Panc1 (cell line): ENCODE measurements around the gene POLR3K. TPM values are rescaled to one million over a fixed set of nuclear protein-coding genes. Genes with fewer than 3 reads are reported as not detected.

ENCODE experiments used
- ATAC-seq: fragments of 200-7000 bp; cut with Tn5 transposase; 2 replicates; pipeline ENCODE4 v1.9.1; 2020; ENCODE audit warnings: mild to moderate bottlenecking, moderate library complexity
- BruUV-seq: library from RNA; stranded (reverse); fragments of 400-500 nt; replicated peaks from 2 replicates; lab custom pipeline; 2021; lab: Mats Ljungman, UMichigan
- CTCF ChIA-PET: fragments of 300-600 bp; sonication (Branson Sonifier 250); formaldehyde crosslinking; loops from one replicate; lab custom pipeline; 2022; ENCODE audit warnings: antibody characterized with exemption; lab: Charles Lee
- POLR2A ChIA-PET: fragments of 300-600 bp; sonication (Branson Sonifier 250); formaldehyde crosslinking; loops from one replicate; lab custom pipeline; 2022; ENCODE audit warnings: antibody characterized with exemption; lab: Charles Lee
- DNase-seq: peaks from one replicate; pipeline ENCODE4 v3.0.0-alpha.2; 2010; ENCODE audit warnings: low read depth, low spot score
- H3K27ac ChIP-seq: 2 replicates; pipeline ENCODE4 v1.5.1; 2011; ENCODE audit warnings: mild to moderate bottlenecking, low read length, inconsistent platforms
- H3K27me3 ChIP-seq: fragments of 200-500 bp; sonication (Bioruptor generic); 2 replicates; pipeline ENCODE4 v1.6.0; 2014; ENCODE audit warnings: low read length, inconsistent platforms; ENCODE audit not compliant: control insufficient read depth, insufficient read depth
- H3K36me3 ChIP-seq: fragments of 200-500 bp; sonication (Bioruptor generic); 2 replicates; pipeline ENCODE4 v1.5.1; 2014; ENCODE audit warnings: inconsistent platforms, mild to moderate bottlenecking, low read length, moderate library complexity; ENCODE audit not compliant: control insufficient read depth, insufficient read depth
- H3K4me1 ChIP-seq: 2 replicates; pipeline ENCODE4 v1.5.1; 2011; ENCODE audit warnings: inconsistent platforms, mild to moderate bottlenecking, low read length, moderate library complexity; ENCODE audit not compliant: control insufficient read depth, insufficient read depth
- H3K4me3 ChIP-seq, 2 experiments: 2 replicates each; pipeline ENCODE4 v1.5.1; 2011 to 2012; ENCODE audit warnings: low read depth in 2 of 2, low read length in 2 of 2, mild to moderate bottlenecking in 2 of 2, inconsistent platforms in 1 of 2, moderate library complexity in 1 of 2
- H3K9me3 ChIP-seq: fragments of 200-500 bp; sonication (Bioruptor generic); 2 replicates; pipeline ENCODE4 v1.5.1; 2014; ENCODE audit warnings: low read depth, mild to moderate bottlenecking, inconsistent platforms, low read length, moderate library complexity; ENCODE audit not compliant: control insufficient read depth, insufficient read depth
- CTCF ChIP-seq: fragments of 450-650 bp; IDR thresholded peaks from 2 replicates; pipeline ENCODE4 v1.5.1; 2017; ENCODE audit warnings: mild to moderate bottlenecking
- POLR2AphosphoS5 ChIP-seq: IDR thresholded peaks from 2 replicates; pipeline ENCODE4 v1.6.1; 2012; ENCODE audit warnings: mild to moderate bottlenecking, low read depth, low read length, moderate library complexity
- SIN3A ChIP-seq: IDR thresholded peaks from 2 replicates; pipeline ENCODE4 v1.6.1; 2012; ENCODE audit warnings: low read depth, mild to moderate bottlenecking, low read length, moderate library complexity, borderline replicate concordance; ENCODE audit not compliant: insufficient read depth
- TCF7L2 ChIP-seq: IDR thresholded peaks from 2 replicates; pipeline ENCODE4 v1.6.1; 2011; ENCODE audit warnings: mild to moderate bottlenecking, low read depth, low read length, inconsistent platforms
- in situ Hi-C: cut with HindIII; loops from 2 replicates; pipeline ENCODE4 v1.10.0; 2016; ENCODE audit warnings: low sequenced_read_pairs, low pct_unique_long_range_greater_than_20kb
- intact Hi-C: fragments of 100-400 bp; cut with micrococcal nuclease; formaldehyde crosslinking; loops from one replicate; pipeline ENCODE4 v1.10.0; 2022; ENCODE audit not compliant: unreplicated experiment
- total RNA-seq: library from RNA; stranded (reverse); gene quantifications from one replicate; pipeline ENCODE4 v1.2.1, GENCODE V29; 2021; ENCODE audit not compliant: unreplicated experiment
- TF ChIP-seq, protein P1 (sequence below), 2 experiments: IDR thresholded peaks; 2 replicates each; pipeline ENCODE4 v1.6.1; 2011 to 2012; ENCODE audit warnings: low read depth in 2 of 2, control low read depth in 1 of 2, low read length in 1 of 2, mild to moderate bottlenecking in 1 of 2, moderate library complexity in 1 of 2; ENCODE audit not compliant: insufficient read depth in 1 of 2

The POLR3K gene
- total RNA-seq, 1 experiment from 2014 or later, result 35.7 TPM

- Histone ChIP-seq H3K4me3 (no peak overlapping the region), H3K27me3 (no peaks in the 10 kb centered on the region), H3K9me3 (no peaks in the 10 kb centered on the region), H3K27ac (no peak overlapping the region), H3K36me3 (peaks cover 14% of the 10 kb centered on the region), H3K4me1 (no peaks in the 10 kb centered on the region)
- DNase-seq (no peak), ATAC-seq (no peak)
- CTCF ChIA-PET, result no interaction called here
- POLR2A ChIA-PET, result no interaction called here
- TF ChIP-seq TCF7L2 (no peak), SIN3A (no peak), POLR2AphosphoS5 (no peak), CTCF (no peak)
- TF ChIP-seq, protein P1, sequence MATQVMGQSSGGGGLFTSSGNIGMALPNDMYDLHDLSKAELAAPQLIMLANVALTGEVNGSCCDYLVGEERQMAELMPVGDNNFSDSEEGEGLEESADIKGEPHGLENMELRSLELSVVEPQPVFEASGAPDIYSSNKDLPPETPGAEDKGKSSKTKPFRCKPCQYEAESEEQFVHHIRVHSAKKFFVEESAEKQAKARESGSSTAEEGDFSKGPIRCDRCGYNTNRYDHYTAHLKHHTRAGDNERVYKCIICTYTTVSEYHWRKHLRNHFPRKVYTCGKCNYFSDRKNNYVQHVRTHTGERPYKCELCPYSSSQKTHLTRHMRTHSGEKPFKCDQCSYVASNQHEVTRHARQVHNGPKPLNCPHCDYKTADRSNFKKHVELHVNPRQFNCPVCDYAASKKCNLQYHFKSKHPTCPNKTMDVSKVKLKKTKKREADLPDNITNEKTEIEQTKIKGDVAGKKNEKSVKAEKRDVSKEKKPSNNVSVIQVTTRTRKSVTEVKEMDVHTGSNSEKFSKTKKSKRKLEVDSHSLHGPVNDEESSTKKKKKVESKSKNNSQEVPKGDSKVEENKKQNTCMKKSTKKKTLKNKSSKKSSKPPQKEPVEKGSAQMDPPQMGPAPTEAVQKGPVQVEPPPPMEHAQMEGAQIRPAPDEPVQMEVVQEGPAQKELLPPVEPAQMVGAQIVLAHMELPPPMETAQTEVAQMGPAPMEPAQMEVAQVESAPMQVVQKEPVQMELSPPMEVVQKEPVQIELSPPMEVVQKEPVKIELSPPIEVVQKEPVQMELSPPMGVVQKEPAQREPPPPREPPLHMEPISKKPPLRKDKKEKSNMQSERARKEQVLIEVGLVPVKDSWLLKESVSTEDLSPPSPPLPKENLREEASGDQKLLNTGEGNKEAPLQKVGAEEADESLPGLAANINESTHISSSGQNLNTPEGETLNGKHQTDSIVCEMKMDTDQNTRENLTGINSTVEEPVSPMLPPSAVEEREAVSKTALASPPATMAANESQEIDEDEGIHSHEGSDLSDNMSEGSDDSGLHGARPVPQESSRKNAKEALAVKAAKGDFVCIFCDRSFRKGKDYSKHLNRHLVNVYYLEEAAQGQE (IDR thresholded peaks at IDR 0.05; ENCODE audit: insufficient read depth in 1 of 2, low read depth in 2 of 2, low read length in 1 of 2), result no peak
- no TSS peak for BruUV-seq
- intact Hi-C loops (no loop called here), in situ Hi-C loops (no loop called here)
These were observed 10.1 kb downstream of the POLR3K start for GRCh38 chr16:43294-43693.

GRCh38 chr16:42691-43090 is 10.7 kb downstream of the POLR3K start:
- Histone ChIP-seq H3K27ac (no peak overlapping the region), H3K9me3 (no peaks in the 10 kb centered on the region), H3K4me3 (no peak overlapping the region), H3K27me3 (no peaks in the 10 kb centered on the region), H3K4me1 (no peaks in the 10 kb centered on the region), H3K36me3 (peaks cover 14% of the 10 kb centered on the region)
- intact Hi-C loops (no loop called here), in situ Hi-C loops (no loop called here)
- no peak for ATAC-seq
- BruUV-seq, result no TSS peak
- ChIA-PET CTCF (no interaction called here), POLR2A (no interaction called here)
- DNase-seq, result no peak
- TF ChIP-seq POLR2AphosphoS5, result no peak
- no peak for TF ChIP-seq SIN3A
- TF ChIP-seq, protein P1 (IDR thresholded peaks at IDR 0.05; ENCODE audit: insufficient read depth in 1 of 2, low read depth in 2 of 2, low read length in 1 of 2), result no peak
- TF ChIP-seq TCF7L2, result no peak
